ENCODE results near the gene MRPS7.

MRPS7 gene

DNA sequence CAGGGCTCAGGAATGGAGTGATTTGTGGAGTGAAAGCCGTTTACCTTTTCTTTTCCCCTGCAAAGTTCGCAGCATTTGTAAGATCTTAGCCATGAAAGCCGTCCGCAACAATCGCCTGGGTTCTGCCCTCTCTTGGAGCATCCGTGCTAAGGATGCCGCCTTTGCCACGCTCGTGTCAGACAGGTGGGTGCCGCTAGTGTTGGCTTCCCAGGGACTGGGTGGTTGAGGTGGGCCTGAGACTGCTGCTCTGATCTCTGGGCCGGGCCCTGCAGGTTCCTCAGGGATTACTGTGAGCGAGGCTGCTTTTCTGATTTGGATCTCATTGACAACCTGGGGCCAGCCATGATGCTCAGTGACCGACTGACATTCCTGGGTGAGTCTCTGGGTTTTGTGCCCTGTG, 28.9 kb upstream of the MRPS7 start:
- H3K4me3 ChIP-seq (ENCODE audit: insufficient read depth, low read length, poor library complexity, severe bottlenecking), result no peak overlapping the region
- H3K27ac ChIP-seq (ENCODE audit: low read depth, low read length), result no peak overlapping the region
- TF ChIP-seq, protein P1, sequence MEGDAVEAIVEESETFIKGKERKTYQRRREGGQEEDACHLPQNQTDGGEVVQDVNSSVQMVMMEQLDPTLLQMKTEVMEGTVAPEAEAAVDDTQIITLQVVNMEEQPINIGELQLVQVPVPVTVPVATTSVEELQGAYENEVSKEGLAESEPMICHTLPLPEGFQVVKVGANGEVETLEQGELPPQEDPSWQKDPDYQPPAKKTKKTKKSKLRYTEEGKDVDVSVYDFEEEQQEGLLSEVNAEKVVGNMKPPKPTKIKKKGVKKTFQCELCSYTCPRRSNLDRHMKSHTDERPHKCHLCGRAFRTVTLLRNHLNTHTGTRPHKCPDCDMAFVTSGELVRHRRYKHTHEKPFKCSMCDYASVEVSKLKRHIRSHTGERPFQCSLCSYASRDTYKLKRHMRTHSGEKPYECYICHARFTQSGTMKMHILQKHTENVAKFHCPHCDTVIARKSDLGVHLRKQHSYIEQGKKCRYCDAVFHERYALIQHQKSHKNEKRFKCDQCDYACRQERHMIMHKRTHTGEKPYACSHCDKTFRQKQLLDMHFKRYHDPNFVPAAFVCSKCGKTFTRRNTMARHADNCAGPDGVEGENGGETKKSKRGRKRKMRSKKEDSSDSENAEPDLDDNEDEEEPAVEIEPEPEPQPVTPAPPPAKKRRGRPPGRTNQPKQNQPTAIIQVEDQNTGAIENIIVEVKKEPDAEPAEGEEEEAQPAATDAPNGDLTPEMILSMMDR (IDR thresholded peaks at IDR 0.05; ENCODE audit: insufficient read depth, low read length, poor library complexity, severe bottlenecking), result no peak
- no peak for TF ChIP-seq EZH2phosphoT487 (conservative IDR thresholded peaks at IDR 0.05; ENCODE audit: low read length)
- no peak overlapping the region for H3K4me2 ChIP-seq (ENCODE audit: low read depth, low read length, poor library complexity, severe bottlenecking)
- no peak overlapping the region for H2AFZ ChIP-seq (ENCODE audit: low read depth, low read length, severe bottlenecking)
- no peaks in the 10 kb centered on the region for H3F3A ChIP-seq (ENCODE audit: insufficient read depth)
- H4K20me1 ChIP-seq (ENCODE audit: low read depth, low read length), result no peaks in the 10 kb centered on the region
- no peaks in the 10 kb centered on the region for H3K9me3 ChIP-seq (ENCODE audit: insufficient read depth, low read length)
- no peak overlapping the region for H3K9ac ChIP-seq (ENCODE audit: low read length)
- no peaks in the 10 kb centered on the region for H3K79me2 ChIP-seq (ENCODE audit: insufficient read depth, low read length)
- H3K9me2 ChIP-seq (replicated peaks; ENCODE audit: insufficient read depth, low read length), result no peaks in the 10 kb centered on the region
- no peaks in the 10 kb centered on the region for H3K27me3 ChIP-seq (ENCODE audit: low read length)
- H3K36me3 ChIP-seq (ENCODE audit: low read length), result peaks cover 11% of the 10 kb centered on the region; the same call in 1 of the 2 replicates

DNA sequence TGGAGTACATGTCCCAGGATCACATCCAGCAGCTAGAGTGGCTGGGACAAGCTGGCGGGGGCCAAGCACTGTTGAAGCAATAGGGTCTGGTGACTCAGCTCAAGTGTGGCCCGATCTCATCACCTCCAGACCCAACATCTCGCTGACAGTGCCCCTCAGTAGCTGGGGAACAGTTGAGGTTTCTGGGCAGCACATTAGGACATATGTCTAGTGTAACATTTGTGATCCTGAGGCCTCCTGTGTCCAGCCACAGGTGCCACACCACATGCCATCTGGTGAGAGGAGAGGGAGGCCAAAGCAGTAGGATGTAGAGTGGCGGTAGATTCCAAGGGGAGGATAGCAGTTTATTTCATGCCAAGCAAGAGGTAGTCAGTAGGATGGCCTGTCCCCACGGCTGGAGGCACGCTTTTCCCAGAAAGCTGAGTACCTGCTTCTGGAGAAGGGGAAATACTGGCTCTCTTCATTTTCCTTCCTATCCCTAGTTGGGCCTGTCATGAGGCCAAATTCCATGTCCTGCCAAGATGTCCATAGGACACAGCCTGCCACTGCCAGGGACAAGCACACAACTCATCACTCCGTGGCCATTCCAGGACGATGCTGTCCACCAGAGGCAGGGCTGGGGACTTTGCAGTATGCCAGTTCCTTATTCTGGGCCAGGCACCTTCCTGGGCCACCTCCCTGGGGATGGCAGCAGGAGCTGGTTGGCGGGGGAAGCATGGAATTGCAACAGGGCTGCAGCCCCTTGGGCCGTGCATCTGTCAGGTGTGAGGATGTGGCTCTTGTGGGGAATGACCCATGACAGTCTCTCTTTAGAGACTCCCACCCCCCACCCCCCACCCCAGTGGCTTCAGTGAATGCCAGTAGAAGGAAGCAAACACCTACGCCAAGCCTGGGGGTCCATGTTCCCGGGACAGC, 24.3 kb upstream of the MRPS7 start:
- H3K36me3 ChIP-seq (ENCODE audit: low read length), result peaks cover 4% of the 10 kb centered on the region; the same call in 1 of the 2 replicates
- H3F3A ChIP-seq (ENCODE audit: insufficient read depth), result peaks cover 6% of the 10 kb centered on the region; the same call in 1 of the 2 replicates
- no peaks in the 10 kb centered on the region for H3K27me3 ChIP-seq (ENCODE audit: low read length)
- TF ChIP-seq EZH2phosphoT487 (conservative IDR thresholded peaks at IDR 0.05; ENCODE audit: low read length), result no peak
- H3K9ac ChIP-seq (ENCODE audit: low read length), result no peak overlapping the region
- no peak overlapping the region for H3K27ac ChIP-seq (ENCODE audit: low read depth, low read length)
- no peaks in the 10 kb centered on the region for H3K79me2 ChIP-seq (ENCODE audit: insufficient read depth, low read length)
- H2AFZ ChIP-seq (ENCODE audit: low read depth, low read length, severe bottlenecking), result no peak overlapping the region
- H3K4me2 ChIP-seq (ENCODE audit: low read depth, low read length, poor library complexity, severe bottlenecking), result no peak overlapping the region
- H4K20me1 ChIP-seq (ENCODE audit: low read depth, low read length), result no peaks in the 10 kb centered on the region
- no peak overlapping the region for H3K4me3 ChIP-seq (ENCODE audit: insufficient read depth, low read length, poor library complexity, severe bottlenecking)
- H3K9me3 ChIP-seq (ENCODE audit: insufficient read depth, low read length), result no peaks in the 10 kb centered on the region
- no peaks in the 10 kb centered on the region for H3K9me2 ChIP-seq (replicated peaks; ENCODE audit: insufficient read depth, low read length)

DNA sequence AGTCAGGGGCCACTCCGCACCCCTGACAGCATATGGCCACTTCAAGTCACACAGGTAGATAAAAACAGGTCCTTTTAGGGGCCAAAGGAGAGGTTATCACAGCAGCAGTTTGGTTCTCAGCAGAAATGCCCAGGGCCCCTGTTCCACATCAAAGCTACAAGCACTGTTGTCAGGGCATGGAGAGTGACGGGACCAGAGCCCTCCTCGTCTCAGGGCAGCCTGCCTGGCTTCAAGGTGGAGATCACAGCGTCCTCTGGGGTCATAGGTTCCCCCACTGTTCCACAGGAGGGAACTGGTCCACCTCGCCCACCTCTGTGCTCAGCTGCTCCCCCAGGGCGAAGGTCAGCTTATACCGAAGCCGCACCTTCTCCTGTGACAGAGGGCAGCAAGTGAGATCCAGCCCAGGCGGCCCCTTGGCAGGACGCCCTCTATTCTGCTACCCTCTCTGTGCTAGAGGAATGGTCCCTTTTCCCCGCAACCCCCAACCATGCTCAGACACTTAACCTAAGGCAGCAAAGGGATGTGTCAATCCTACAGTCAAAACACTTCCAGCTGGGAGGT, 23.6 kb upstream of the MRPS7 start:
- H2AFZ ChIP-seq (ENCODE audit: low read depth, low read length, severe bottlenecking), result no peak overlapping the region
- no peaks in the 10 kb centered on the region for H4K20me1 ChIP-seq (ENCODE audit: low read depth, low read length)
- H3K79me2 ChIP-seq (ENCODE audit: insufficient read depth, low read length), result no peaks in the 10 kb centered on the region
- H3K27me3 ChIP-seq (ENCODE audit: low read length), result no peaks in the 10 kb centered on the region
- no peaks in the 10 kb centered on the region for H3K9me2 ChIP-seq (replicated peaks; ENCODE audit: insufficient read depth, low read length)
- no peak overlapping the region for H3K9ac ChIP-seq (ENCODE audit: low read length)
- H3K36me3 ChIP-seq (ENCODE audit: low read length), result peaks cover 4% of the 10 kb centered on the region; the same call in 1 of the 2 replicates
- H3K4me3 ChIP-seq (ENCODE audit: insufficient read depth, low read length, poor library complexity, severe bottlenecking), result no peak overlapping the region
- H3K4me2 ChIP-seq (ENCODE audit: low read depth, low read length, poor library complexity, severe bottlenecking), result no peak overlapping the region
- peaks cover 6% of the 10 kb centered on the region; the same call in 1 of the 2 replicates for H3F3A ChIP-seq (ENCODE audit: insufficient read depth)
- TF ChIP-seq EZH2phosphoT487 (conservative IDR thresholded peaks at IDR 0.05; ENCODE audit: low read length), result no peak
- TF ChIP-seq, protein P1 (IDR thresholded peaks at IDR 0.05; ENCODE audit: insufficient read depth, low read length, poor library complexity, severe bottlenecking), result no peak
- H3K27ac ChIP-seq (ENCODE audit: low read depth, low read length), result no peak overlapping the region
- H3K9me3 ChIP-seq (ENCODE audit: insufficient read depth, low read length), result no peaks in the 10 kb centered on the region

All from SU-DHL-6 (cell line).